Measurements from ENCODE around the gene SEMA4G. TPM values are rescaled to one million over a fixed set of nuclear protein-coding genes. Genes with fewer than 3 reads are reported as not detected.

SEMA4G gene
- total RNA-seq, 1 donor from 2014 or later = 7.0 TPM

DNA sequence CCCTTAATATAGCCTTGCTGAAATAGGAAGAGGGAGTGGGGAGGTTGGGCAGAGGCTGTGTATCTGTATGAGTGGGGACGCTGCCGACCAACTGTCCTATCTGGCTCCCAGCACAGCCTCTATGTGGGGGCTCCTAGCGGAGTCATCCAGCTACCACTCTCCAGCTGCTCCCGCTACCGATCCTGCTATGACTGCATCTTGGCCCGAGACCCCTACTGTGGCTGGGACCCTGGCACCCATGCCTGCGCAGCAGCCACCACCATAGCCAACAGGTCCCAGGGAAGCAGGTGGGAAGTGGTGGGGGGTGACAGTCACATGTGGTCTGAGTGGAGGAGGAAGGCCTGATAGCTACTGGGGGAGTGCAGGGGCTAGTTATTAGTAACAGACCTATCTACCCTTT, 11.4 kb downstream of the SEMA4G start:
- peaks cover 2% of the 10 kb centered on the region for H3K36me3 Mint-ChIP-seq (ENCODE audit: low read depth)

DNA sequence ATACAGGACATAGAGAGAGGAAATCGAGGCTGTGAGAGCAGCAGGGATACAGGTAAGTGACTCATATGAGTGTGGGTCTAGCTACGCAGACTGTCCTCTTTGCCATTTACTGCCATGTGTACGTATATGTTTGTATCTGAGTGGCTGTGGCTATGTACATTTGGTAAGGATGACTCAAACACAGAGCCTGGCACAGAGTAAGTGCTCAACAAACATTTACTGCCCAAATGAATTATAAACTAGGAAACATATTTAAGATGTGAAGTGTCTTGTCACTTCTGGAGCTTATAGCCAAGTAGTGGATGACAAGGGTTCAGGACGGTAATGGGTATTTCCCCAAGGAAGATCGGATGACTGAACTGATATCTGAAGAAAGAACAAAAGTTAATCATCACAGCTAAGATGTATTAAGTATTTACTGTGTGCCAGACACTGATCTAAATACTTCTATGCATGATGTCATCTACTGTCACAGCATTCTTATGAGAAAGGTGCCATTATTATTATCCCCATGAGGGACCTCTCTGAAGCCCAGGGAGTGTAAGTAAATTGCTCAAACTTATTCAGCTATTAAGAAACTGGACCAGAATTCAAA, 12.0 kb downstream of the SEMA4G start:
- no peak for DNase-seq (ENCODE audit: low read depth, low spot score)
- H3K9me3 Mint-ChIP-seq = no peaks in the 10 kb centered on the region
- H3K27ac Mint-ChIP-seq (ENCODE audit: unreplicated experiment) = no peak overlapping the region
- no peaks in the 10 kb centered on the region for H3K27me3 Mint-ChIP-seq (ENCODE audit: low read depth)
- peaks cover 8% of the 10 kb centered on the region for H3K4me1 Mint-ChIP-seq
- H3K36me3 Mint-ChIP-seq (ENCODE audit: low read depth) = peaks cover 2% of the 10 kb centered on the region
- peak overlapping the region; percentile 23 for H3K4me3 Mint-ChIP-seq
- TF ChIP-seq, protein P1, sequence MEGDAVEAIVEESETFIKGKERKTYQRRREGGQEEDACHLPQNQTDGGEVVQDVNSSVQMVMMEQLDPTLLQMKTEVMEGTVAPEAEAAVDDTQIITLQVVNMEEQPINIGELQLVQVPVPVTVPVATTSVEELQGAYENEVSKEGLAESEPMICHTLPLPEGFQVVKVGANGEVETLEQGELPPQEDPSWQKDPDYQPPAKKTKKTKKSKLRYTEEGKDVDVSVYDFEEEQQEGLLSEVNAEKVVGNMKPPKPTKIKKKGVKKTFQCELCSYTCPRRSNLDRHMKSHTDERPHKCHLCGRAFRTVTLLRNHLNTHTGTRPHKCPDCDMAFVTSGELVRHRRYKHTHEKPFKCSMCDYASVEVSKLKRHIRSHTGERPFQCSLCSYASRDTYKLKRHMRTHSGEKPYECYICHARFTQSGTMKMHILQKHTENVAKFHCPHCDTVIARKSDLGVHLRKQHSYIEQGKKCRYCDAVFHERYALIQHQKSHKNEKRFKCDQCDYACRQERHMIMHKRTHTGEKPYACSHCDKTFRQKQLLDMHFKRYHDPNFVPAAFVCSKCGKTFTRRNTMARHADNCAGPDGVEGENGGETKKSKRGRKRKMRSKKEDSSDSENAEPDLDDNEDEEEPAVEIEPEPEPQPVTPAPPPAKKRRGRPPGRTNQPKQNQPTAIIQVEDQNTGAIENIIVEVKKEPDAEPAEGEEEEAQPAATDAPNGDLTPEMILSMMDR (conservative IDR thresholded peaks at IDR 0.05) = no peak

More for the DNA sequence above, 11.4 kb downstream of the SEMA4G start:
- TF ChIP-seq, protein P1 (conservative IDR thresholded peaks at IDR 0.05) = no peak
- H3K4me3 Mint-ChIP-seq = peak overlapping the region; percentile 23
- H3K9me3 Mint-ChIP-seq = no peaks in the 10 kb centered on the region
- no peak overlapping the region for H3K27ac Mint-ChIP-seq (ENCODE audit: unreplicated experiment)
- H3K27me3 Mint-ChIP-seq (ENCODE audit: low read depth) = no peaks in the 10 kb centered on the region
- peaks cover 2% of the 10 kb centered on the region for H3K4me1 Mint-ChIP-seq
- no peak for DNase-seq (ENCODE audit: low read depth, low spot score)

DNA sequence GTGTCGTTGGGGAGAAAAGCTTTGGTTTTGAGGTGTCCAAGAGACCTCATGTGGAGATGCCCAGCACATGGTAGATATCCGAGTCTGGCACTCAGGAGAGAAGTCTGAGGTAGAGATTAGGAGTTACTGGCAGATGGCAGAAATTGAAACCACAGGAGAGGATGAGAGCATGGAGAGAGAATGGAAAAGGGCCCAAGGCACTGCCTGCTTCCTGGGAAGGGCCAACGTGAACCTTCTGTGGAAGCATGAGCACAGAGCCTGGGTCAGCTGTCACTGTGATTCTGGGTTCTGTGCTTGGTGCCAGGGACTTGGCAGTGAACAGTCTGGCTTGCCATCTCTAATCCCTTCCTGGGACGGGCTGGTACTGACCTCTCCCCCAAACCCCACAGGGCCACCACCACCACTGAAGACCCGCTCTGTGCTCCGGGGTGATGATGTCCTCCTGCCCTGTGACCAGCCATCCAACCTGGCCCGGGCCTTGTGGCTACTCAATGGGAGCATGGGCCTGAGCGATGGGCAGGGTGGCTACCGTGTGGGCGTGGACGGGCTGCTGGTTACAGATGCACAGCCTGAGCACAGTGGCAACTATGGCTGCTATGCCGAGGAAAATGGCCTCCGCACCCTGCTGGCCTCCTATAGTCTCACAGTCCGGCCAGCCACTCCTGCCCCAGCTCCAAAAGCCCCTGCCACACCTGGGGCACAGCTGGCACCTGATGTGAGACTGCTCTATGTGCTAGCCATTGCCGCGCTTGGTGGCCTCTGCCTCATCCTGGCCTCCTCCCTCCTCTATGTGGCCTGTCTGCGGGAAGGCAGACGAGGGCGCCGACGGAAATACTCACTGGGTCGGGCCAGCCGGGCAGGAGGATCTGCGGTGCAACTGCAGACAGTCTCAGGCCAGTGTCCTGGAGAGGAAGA, 13.9 kb downstream of the SEMA4G start:
- no peak for DNase-seq (ENCODE audit: low read depth, low spot score)
- no peaks in the 10 kb centered on the region for H3K9me3 Mint-ChIP-seq
- H3K4me3 Mint-ChIP-seq = peak overlapping the region; percentile 28
- peaks cover 2% of the 10 kb centered on the region for H3K36me3 Mint-ChIP-seq (ENCODE audit: low read depth)
- TF ChIP-seq, protein P1 (conservative IDR thresholded peaks at IDR 0.05) = no peak
- H3K27ac Mint-ChIP-seq (ENCODE audit: unreplicated experiment) = no peak overlapping the region
- peaks cover 21% of the 10 kb centered on the region for H3K4me1 Mint-ChIP-seq
- H3K27me3 Mint-ChIP-seq (ENCODE audit: low read depth) = no peaks in the 10 kb centered on the region

DNA sequence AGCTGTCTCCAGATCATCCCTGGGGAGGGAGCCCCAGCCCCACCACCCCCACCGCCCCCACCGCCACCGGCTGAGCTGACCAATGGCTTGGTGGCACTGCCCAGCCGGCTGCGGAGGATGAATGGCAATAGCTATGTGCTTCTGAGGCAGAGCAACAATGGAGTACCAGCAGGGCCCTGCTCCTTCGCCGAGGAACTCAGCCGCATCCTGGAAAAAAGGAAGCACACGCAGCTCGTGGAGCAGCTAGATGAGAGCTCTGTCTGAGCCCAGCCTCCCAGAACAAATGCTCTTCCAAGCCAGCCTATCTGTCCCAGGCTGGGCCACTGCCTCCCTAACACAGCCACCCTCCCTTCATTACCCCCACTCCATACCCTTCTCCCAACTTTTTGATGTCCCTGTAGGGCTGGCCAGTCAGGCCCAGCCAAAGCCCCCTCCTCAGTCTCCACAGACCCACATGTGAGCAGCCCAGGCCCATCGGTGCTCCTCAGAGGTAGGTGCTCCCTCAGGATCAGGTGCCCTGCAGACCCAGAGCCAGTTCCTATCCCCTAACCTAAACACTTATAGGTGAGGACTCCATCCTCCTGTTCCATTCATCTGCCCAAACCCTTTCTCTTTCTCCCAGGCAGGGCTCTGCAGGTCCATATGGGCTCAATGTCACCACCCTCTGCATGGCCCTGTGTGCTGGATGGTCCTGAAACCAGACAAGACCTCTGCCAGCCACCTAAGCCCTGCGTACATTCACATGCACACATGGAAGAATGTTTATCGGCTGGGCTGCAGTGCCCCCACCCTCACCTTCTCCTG, 14.8 kb downstream of the SEMA4G start:
- no peak for DNase-seq (ENCODE audit: low read depth, low spot score)
- TF ChIP-seq, protein P1 (conservative IDR thresholded peaks at IDR 0.05) = no peak
- Mint-ChIP-seq H3K27ac (ENCODE audit: unreplicated experiment) (no peak overlapping the region), H3K9me3 (no peaks in the 10 kb centered on the region), H3K27me3 (ENCODE audit: low read depth) (no peaks in the 10 kb centered on the region), H3K4me1 (peaks cover 21% of the 10 kb centered on the region), H3K36me3 (ENCODE audit: low read depth) (peaks cover 2% of the 10 kb centered on the region), H3K4me3 (peak overlapping the region; percentile 57)

DNA sequence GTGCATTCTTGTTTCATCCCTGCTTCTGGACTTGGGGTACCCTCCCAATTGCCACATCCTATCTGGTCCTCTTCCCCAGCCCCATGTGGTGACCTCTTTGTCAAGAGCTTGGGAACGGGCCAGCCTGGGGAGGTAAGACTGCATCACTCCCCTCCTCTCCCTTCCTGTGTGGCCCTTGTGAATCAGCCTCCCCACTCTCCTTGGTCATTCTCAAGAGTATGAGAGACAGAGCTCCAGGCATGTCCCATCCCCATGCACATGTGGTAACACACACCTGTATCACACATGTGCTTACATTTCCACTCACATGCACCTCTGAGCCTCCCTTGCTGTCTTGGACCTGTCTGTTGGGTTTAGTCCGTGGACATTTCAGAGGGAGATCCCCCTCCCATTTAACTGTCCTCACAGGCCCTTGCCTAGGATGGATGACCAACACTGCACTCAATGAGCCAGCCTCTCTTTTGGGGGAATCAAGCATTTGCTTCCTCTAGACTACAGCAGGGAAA, 15.4 kb downstream of the SEMA4G start:
- Mint-ChIP-seq H3K4me1 (peaks cover 21% of the 10 kb centered on the region), H3K27ac (ENCODE audit: unreplicated experiment) (no peak overlapping the region)

More for the DNA sequence above, 15.4 kb downstream of the SEMA4G start:
- no peaks in the 10 kb centered on the region for H3K9me3 Mint-ChIP-seq
- TF ChIP-seq, protein P1 (conservative IDR thresholded peaks at IDR 0.05) = no peak
- H3K36me3 Mint-ChIP-seq (ENCODE audit: low read depth) = peaks cover 2% of the 10 kb centered on the region
- no peak for DNase-seq (ENCODE audit: low read depth, low spot score)
- peak overlapping the region; percentile 96 for H3K4me3 Mint-ChIP-seq
- H3K27me3 Mint-ChIP-seq (ENCODE audit: low read depth) = no peaks in the 10 kb centered on the region
